Measurements from ENCODE around the gene AVPR1A.

DNA sequence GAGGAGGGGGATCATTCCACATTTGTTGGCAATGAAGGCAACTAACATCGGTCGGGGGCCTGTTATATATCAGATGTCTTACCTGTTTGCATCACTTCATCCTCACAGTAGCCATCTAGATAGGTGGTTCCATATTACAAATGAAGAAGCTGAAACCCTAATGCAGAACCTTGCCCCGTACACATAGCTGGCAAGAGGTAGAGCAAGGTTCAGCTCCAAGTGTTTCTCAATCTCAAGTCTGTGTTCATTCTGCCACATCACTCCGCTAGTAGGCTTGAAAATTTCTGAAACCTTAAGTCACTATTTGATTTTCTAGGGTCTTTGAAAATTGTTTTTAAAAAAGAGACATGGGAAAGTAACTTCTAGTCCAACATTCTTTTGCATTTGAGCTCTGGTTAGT lies 17.0 kb downstream of the AVPR1A start:
- TF ChIP-seq EZH2 (IDR thresholded peaks at IDR 0.05; ENCODE audit: borderline replicate concordance, insufficient read depth, low read length, poor library complexity, severe bottlenecking) = no peak
- TF ChIP-seq RAD21 (conservative IDR thresholded peaks at IDR 0.05) = no peak
- TF ChIP-seq CTCF (IDR thresholded peaks at IDR 0.05; ENCODE audit: poor library complexity, severe bottlenecking) = no peak
- no peak for TF ChIP-seq POLR2AphosphoS5 (IDR thresholded peaks at IDR 0.05)
- no peak for TF ChIP-seq EP300 (conservative IDR thresholded peaks at IDR 0.05; ENCODE audit: poor library complexity, severe bottlenecking)
- no peak for TF ChIP-seq SMC3 (conservative IDR thresholded peaks at IDR 0.05; ENCODE audit: poor library complexity)
- TF ChIP-seq REST (IDR thresholded peaks at IDR 0.05; ENCODE audit: borderline replicate concordance) = no peak
